ENCODE measurements around the gene KCNH6.
A peak's percentile ranks its signal among the peaks of the same experiment; 100 is the strongest.

KCNH6 gene

DNA sequence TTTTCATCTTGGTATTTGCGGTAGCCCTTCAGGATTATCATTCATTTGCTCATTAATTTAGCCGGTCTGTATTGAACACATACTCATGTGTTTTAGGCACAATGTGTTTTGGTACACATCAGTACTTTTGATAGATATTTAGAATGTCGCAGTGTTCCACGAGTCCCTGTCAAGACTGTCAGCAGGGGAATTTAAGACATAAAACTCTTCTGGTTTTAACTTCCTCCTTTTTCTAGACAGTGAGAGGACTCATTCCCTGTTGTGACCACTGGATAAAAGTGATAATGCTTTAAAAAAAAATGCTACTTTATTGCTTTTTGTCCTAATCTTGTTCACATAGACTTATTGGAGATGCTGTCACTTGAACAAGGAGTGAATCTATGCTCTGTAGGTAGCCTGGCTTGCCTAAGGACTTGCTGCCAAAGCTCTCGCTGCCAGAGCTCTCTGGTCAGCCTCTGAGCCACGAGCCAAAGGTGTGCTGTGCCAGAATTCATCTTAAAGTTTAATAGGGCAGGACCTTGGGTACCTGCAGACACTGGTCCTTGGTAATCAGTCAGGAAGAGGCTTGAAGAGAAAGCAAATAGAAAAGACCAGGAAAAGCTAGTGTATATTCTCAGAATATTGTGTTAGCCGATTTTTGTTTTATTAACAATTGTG lies 32.5 kb downstream of the KCNH6 start:
- no peak for DNase-seq (ENCODE audit: low spot score)

DNA sequence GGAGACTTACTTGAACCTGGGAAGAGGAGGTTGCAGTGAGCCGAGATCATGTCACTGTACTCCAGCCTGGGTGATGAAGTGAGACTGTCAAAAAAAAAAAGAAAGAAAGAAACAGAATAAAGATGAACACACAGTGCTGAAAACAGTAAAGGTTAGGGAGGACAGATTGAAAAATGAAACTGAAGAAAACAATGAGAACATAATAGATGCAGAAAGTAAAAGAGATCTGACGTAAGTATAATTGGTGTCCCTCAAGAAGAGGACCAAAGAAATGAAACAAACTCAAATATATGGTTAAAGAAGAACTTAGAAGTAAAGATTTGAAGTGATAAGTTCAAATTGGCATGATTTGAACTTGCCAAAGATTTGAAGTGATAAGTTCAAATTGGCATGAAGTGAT lies 34.3 kb downstream of the KCNH6 start:
- DNase-seq (ENCODE audit: low spot score) = no peak

DNA sequence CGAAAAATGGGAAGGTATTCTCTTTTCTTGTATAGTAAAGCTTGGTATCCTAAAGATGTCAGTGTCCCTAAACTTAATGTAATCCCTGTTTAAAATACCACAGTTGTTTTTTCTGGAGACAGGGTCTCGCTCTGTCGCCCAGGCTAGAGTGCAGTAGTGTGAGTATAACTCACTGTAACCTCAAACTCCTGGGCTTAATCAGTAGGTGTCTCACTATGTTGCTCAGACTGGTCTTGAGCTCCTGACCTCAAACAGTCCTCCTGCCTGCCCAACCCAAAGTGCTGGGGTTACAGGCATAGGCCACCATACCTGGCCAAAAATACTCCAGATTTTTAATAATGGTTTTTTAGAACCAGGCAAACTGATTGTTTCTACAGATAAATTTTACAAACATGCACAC lies 35.3 kb downstream of the KCNH6 start:
- DNase-seq (ENCODE audit: low spot score) = no peak

DNA sequence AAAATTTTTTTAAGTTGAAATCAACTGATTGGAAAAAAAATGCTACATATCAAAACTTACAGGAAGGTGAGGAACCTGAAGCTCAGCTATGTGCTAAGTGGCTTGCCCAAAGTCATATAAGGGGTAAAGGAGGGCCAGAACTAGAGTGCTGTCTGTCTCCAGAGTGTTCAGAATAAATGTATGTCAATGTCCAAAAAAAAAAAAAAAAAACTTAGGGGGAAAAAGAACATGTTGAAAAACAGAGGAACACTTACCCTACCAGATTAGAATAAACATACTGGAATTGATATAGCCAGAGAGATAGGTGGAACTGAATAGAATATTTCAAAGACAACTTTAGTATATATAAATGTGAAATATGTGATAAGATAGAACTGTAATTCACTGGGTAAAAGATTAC lies 38.7 kb downstream of the KCNH6 start:
- DNase-seq (ENCODE audit: low spot score) = no peak

DNA sequence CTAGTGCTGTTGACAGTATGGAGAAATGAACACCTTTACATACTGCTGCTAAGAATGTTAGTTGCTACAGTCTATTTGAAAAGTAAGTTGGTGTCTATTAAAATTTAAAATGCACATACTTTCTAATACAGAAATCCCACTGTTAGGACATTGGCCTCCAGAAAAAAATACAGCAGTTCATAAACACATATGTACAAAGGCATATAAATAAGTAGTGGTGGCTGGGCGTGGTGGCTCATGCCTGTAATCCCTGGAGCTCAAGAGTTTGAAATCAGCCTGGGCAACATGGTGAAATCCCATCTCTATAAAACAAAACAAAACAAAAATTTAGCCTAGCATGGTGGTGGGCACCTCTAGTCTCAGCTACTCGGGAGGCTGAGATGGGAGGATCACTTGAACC lies 40.2 kb downstream of the KCNH6 start:
- no peak for DNase-seq (ENCODE audit: low spot score)

DNA sequence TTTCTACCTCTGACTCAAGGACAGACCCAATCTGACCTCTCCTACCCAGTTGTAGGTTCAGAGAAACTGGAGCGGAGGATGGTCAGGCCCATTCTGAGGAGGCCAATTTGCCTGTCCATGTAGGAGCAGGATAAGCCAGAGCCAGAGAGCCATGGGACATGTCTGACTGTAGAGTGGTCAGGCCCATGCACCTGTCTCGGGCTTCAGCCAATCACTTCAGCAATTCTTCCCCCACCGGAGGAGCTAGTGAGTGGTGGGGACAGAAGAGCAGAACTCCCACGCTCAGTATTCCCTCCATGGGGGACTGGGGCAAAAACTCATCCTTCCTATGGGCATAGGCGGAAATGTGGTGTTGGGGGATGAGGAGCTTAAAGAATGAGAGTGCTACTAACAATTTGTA lies 41.4 kb downstream of the KCNH6 start:
- no peak for DNase-seq (ENCODE audit: low spot score)

DNA sequence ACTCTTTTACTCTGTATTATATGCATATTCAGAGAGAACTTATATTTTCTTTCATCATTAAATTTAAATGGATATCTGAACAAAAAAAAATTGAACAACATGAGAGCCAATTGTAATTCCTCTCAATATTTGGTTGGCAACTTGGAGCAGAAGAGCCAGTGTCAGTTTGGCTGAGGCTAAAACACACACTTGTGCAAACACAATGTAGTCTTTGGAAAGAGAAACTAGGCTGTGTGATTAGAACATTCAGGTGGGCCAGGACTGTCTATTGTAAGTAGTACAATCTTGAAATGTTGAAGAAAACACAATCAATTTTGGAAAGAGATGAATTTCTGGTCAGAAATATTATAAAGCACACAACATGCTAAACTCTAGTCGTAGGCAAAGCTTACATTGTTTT lies 44.1 kb downstream of the KCNH6 start:
- no peak for DNase-seq (ENCODE audit: low spot score)

DNA sequence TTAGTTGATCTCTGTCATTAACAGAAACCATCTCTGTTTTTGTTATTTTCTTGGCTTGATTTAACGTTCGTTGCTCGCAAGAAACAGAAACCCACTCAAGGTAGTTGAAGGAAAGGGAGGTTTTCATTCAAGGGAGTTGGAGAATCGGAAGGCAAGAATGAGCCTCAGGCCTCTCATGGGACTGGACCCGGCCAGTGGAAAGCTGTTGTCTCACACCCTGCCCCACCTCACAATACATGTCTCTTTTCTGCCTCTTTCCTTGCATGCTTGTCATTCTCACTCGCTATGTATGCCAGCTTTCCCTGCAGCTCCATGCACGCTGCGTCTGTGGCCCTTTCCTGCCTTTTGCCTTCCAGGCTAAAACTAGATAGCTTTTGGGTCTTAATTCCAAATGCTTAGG lies 45.4 kb downstream of the KCNH6 start:
- DNase-seq (ENCODE audit: low spot score) = no peak

DNA sequence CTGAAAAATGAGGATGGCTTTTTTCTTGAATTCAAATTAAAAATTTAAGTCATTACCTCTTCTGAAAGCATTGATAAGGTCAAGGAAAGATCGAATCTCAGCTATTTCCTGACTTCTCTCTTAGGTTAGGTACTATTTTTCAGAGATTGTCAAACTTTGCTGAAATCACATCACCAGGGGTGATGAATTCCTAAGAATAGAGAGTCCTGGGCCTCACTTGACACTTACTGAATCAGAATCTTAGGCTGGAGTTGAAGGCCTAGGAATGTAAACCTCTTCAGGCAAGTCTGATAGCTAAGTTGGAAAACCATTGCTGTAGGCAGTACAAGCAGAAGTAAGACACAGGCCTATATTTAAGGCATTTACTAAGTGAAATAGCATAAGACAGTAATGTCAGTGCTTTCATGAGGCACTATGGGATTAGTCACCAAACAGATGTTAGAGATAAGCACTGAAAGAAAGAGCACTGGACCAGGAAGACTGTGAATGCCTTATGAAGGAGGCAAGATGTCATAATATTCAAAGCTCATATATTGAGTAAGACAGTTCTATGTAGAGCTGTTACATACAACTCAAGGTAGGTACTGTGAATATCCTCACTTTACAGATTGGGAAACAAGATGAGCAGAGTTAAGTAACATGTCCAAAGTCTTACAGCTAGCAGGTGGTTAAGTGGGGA lies 48.6 kb downstream of the KCNH6 start:
- peak; percentile 40 for DNase-seq (ENCODE audit: low spot score)

DNA sequence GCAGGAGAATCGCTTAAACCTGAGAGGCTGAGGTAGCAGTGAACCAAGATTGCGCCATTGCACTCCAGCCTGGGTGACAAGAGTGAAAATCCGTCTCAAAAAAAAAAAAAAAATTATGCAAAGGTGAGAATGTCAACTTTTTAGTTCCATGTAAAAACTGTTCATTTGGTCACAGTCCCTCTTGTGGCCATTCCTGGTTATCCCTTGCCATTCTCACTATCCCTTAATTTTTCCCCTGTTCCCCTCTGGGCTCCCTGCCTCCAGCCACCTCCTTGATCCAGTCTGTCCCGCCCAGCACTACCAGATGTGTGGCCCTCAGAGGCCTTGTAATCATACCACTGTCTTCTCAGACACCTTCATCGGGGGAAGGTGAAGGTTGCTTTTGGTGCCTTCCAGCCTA lies 50.5 kb downstream of the KCNH6 start:
- peak; percentile 44 for DNase-seq (ENCODE audit: low spot score)

DNA sequence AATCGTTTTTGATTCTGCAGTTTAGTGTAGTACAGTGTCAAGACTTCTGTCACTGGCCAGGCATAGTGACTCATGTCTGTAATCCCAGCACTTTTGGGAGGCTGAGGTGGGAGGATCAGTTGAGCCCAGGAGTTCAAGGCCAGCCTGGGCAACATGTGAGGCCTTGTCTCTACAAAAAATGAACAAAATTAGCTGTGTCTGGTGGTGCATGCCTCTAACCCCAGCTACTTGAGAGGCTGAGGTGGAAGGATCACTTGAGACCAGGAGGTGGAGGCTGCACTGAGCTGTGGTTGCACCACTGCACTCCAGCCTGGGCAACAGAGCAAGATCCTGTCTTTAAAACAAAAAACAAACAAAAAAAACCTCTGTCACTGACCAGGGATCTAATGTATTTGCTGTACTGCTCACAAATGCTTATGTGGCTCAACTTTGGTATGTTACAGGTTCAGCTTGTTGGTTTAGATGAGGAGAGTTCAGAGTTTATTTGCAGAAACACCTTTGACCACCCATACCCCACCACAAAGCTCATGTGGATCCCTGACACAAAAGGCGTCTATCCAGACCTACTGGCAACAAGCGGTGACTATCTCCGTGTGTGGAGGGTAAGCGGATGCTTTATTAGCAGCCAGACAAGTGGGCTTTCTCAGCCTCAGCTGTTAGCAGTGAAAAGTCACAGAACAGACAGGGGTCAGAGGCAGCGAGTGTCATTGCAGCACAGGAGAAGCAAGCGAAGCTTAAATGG lies 55.0 kb downstream of the KCNH6 start:
- no peak for DNase-seq (ENCODE audit: low spot score)

DNA sequence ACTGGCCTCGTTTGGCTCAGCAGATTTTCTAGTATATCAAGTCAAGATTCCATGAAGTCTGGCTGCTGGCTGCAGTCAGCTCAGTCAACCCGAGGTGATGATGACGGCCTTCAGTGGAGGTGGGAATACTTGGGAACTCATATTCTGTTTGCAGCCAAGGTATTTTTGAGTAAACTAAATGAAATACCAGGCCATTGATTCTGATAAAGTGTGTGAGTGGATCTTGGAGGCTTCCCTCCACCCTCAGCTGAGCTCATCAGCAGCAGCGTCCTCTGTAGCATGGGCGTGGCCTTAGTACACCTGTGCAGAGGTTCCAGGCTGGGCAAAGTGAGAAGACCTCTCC lies 55.6 kb downstream of the KCNH6 start:
- no peak for DNase-seq (ENCODE audit: low spot score)

DNA sequence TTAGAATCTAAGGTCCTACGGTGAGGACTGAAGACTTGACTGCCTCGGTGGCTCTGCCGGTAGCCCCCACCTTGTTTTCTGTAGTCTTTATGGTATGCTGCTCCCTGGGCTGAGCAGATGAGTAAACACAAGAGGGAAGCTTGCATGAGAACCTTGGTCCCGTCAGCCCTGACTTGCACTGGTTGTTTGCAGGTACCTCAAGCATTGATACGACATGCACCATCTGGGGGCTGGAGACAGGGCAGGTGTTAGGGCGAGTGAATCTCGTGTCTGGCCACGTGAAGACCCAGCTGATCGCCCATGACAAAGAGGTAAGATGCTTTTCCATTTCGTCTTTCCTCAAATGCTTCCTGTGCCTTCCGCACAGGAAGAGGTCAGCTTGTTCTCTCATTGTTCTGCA lies 56.5 kb downstream of the KCNH6 start:
- no peak for DNase-seq (ENCODE audit: low spot score)

DNA sequence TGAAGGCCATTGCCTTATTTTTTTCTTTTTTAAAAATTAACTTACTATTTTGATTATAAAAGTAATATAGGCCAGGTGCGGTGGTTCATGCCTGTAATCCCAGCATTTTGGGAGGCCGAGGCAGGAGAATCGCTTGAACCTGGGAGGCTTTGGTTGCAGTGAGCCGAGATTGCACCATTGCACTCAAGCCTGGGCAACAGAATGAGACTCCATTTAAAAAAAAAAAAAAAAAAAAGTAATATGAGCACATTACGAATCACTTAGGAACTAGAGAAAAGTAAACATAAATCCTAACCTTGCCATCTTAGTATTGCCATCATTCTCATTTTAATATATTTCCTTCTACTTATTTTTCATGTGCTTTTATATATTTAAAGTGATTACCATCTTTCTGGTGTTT lies 64.6 kb downstream of the KCNH6 start:
- no peak for DNase-seq (ENCODE audit: low spot score)

DNA sequence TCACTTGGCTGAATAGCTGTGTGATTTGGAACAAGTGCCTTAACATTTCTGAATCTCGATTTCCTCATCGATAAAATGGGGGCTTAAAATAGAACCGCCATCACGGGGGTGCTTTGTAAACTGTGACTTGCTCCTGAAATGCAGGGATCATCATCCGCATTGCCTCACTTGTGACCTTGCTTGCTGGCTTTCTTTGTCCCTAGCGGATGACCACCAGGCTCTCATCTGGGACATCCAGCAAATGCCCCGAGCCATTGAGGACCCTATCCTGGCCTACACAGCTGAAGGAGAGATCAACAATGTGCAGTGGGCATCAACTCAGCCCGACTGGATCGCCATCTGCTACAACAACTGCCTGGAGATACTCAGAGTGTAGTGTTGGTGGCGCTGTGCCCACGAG lies 65.6 kb downstream of the KCNH6 start:
- no peak for DNase-seq (ENCODE audit: low spot score)

DNA sequence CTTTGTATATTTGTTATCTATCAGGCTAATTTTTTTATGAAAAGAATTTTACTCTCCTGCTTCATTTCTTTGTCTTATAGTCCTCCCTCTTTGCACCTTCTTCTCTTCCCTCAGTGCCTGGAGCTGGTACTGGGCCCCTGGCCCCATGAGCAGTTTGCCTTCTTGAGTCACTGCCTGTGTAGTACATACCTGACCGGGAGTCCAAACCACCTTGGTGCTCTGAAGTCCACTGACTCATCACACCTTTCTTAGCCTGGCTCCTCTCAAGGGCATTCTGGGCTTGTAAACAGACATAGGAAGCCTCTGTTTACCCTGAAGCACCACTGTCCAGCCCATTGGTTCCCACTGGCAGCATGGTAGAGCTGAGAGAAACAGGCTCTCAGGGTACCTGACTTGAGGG lies 66.5 kb downstream of the KCNH6 start:
- no peak for DNase-seq (ENCODE audit: low spot score)

DNA sequence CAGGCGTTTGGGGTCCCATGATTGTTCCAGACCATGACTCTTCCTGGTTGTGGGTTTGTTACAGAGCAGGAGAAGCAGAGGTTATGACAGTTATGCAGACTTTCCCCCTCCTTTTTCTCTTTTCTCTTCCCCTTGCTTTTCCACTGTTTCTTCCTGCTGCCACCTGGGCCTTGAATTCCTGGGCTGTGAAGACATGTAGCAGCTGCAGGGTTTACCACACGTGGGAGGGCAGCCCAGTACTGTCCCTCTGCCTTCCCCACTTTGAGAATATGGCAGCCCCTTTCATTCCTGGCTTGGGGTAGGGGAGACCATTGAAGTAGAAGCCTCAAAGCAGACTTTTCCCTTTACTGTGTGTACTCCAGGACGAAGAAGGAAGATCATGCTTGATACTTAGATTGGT lies 69.6 kb downstream of the KCNH6 start:
- DNase-seq (ENCODE audit: low spot score) = no peak

DNA sequence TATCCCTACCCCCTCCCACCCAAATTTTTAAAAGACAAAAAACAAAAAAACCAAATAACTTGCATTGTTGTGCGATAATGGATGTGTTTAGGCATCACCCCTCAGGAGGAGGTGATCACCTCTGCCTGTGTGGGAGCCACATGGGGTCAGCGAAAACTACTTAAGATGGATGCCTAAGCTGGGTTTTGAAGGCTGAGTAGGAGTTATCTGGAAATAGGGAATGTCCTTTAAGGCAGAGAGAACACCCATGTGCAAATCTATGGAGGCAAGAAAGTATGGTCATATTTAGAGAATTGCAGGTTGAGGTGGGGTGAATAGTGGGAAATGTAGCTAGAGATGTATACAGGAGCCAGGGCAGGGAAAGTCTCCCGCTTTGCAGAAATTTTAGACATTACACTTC lies 72.0 kb downstream of the KCNH6 start:
- DNase-seq (ENCODE audit: low spot score) = no peak
